Uterus (tissue), 4 donors: Measurements from ENCODE around the gene AP2A2. TPM values are rescaled to one million over a fixed set of nuclear protein-coding genes. Genes with fewer than 3 reads are reported as not detected.
"Not testable (repeated sequence)": the region's sequence is repeated elsewhere in the genome, so short reads cannot be mapped to it uniquely, and the experiment has no call there.

Source experiments
- DNase-seq, 2 donors: peaks; one replicate each; pipeline ENCODE4 v3.0.0-alpha.2; 2019 to 2020
- H3K27ac ChIP-seq, 2 donors: fragments of 200-600 bp; sonication (generic); 1 replicate in 1 of 2; 2 replicates in 1 of 2; pipeline ENCODE4 v1.5.1; 2016 to 2018
- H3K27me3 ChIP-seq, 2 donors: fragments of 200-600 bp; sonication (generic); one replicate each; pipeline ENCODE4 v1.5.1; 2018 to 2019; ENCODE audit warnings: control low read depth in 1 of 2
- H3K36me3 ChIP-seq, 2 donors: fragments of 200-600 bp; sonication (generic); one replicate each; pipeline ENCODE4 v1.5.1; 2019; ENCODE audit warnings: control low read depth in 1 of 2
- H3K4me1 ChIP-seq, 2 donors: fragments of 200-600 bp; sonication (generic); one replicate each; pipeline ENCODE4 v1.5.1; 2018 to 2019; ENCODE audit warnings: control low read depth in 1 of 2
- H3K4me3 ChIP-seq, 2 donors: fragments of 200-600 bp; sonication (generic); 1 replicate in 1 of 2; 2 replicates in 1 of 2; pipeline ENCODE4 v1.5.1; 2018 to 2019; ENCODE audit warnings: mild to moderate bottlenecking in 1 of 2
- H3K9me3 ChIP-seq, 2 donors: fragments of 200-600 bp; sonication (generic); one replicate each; pipeline ENCODE4 v1.5.1; 2019; ENCODE audit warnings: control low read depth in 1 of 2
- CTCF ChIP-seq, 4 experiments: fragments of 200-600 bp in 2 of 4; fragments of 450-650 bp in 2 of 4; sonication (generic) in 2 of 4; IDR thresholded peaks; one replicate each; pipeline ENCODE4 v1.5.1; 2016 to 2019; ENCODE audit warnings: antibody characterized with exemption in 4 of 4, mild to moderate bottlenecking in 2 of 4, moderate library complexity in 1 of 4
- POLR2A ChIP-seq, 2 donors: fragments of 450-650 bp; IDR thresholded peaks; one replicate each; pipeline ENCODE4 v1.6.1; 2016; ENCODE audit warnings: antibody characterized with exemption in 2 of 2, mild to moderate bottlenecking in 1 of 2, moderate library complexity in 1 of 2
- intact Hi-C: fragments of 100-400 bp; cut with DNase I; formaldehyde crosslinking; loops from one replicate; pipeline ENCODE4 v1.15.1; 2023; ENCODE audit warnings: low total_unique reads
- total RNA-seq, 4 donors: library from RNA; depleted of rRNA in 3 of 4; stranded (reverse); fragments of >200 nt in 3 of 4; gene quantifications; one replicate each; pipeline versions ENCODE4 v1.1.0 to v1.2.4, GENCODE V29; 2014 to 2023
- donor health status: DM: yes; HTN: yes; CAD: no.

AP2A2 gene
- total RNA-seq, 4 donors from 2014 or later = 25.6 to 120 (median 40.4) TPM

GRCh38 chr11:1012740-1013630, 87.3 kb downstream of the AP2A2 start:
- Histone ChIP-seq H3K4me3 (no peak overlapping the region), H3K9me3 (no peaks in the 10 kb centered on the region), H3K27ac (no peak overlapping the region), H3K27me3 (no peaks in the 10 kb centered on the region), H3K36me3 (no peaks in the 10 kb centered on the region), H3K4me1 (no peaks in the 10 kb centered on the region)
- TF ChIP-seq CTCF (IDR thresholded peaks at IDR 0.05) (no peak), POLR2A (IDR thresholded peaks at IDR 0.05) (no peak)
- DNase-seq = no peak
- intact Hi-C loops = no loop called here

- Histone ChIP-seq H3K4me3 (no peak overlapping the region), H3K27ac (no peak overlapping the region), H3K27me3 (no peaks in the 10 kb centered on the region), H3K9me3 (no peaks in the 10 kb centered on the region), H3K36me3 (no peaks in the 10 kb centered on the region), H3K4me1 (no peaks in the 10 kb centered on the region)
- intact Hi-C loops = no loop called here
- no peak for TF ChIP-seq POLR2A (IDR thresholded peaks at IDR 0.05)
- TF ChIP-seq CTCF (IDR thresholded peaks at IDR 0.05) = no peak
- no peak for DNase-seq
Measured at GRCh38 chr11:1013631-1013935, 87.9 kb downstream of the AP2A2 start.

GRCh38 chr11:1014276-1014675, 88.6 kb downstream of the AP2A2 start:
- Histone ChIP-seq H3K4me1 (no peaks in the 10 kb centered on the region), H3K27me3 (no peaks in the 10 kb centered on the region), H3K27ac (no peak overlapping the region), H3K4me3 (no peak overlapping the region), H3K9me3 (no peaks in the 10 kb centered on the region), H3K36me3 (no peaks in the 10 kb centered on the region)
- no peak for TF ChIP-seq CTCF (IDR thresholded peaks at IDR 0.05)
- no peak for TF ChIP-seq POLR2A (IDR thresholded peaks at IDR 0.05)
- intact Hi-C loops = no loop called here
- DNase-seq = no peak

- Histone ChIP-seq H3K4me3 (no peak overlapping the region), H3K9me3 (no peaks in the 10 kb centered on the region), H3K4me1 (no peaks in the 10 kb centered on the region), H3K36me3 (no peaks in the 10 kb centered on the region), H3K27ac (no peak overlapping the region), H3K27me3 (no peaks in the 10 kb centered on the region)
- intact Hi-C loops = no loop called here
- DNase-seq = no peak
- no peak for TF ChIP-seq CTCF (IDR thresholded peaks at IDR 0.05)
- TF ChIP-seq POLR2A (IDR thresholded peaks at IDR 0.05) = no peak
Measured at GRCh38 chr11:1015064-1015463, 89.4 kb downstream of the AP2A2 start.

- no peak for TF ChIP-seq CTCF (IDR thresholded peaks at IDR 0.05)
- no peak for TF ChIP-seq POLR2A (IDR thresholded peaks at IDR 0.05)
- Histone ChIP-seq H3K9me3 (no peaks in the 10 kb centered on the region), H3K36me3 (no peaks in the 10 kb centered on the region), H3K27me3 (no peaks in the 10 kb centered on the region), H3K27ac (no peak overlapping the region), H3K4me3 (no peak overlapping the region), H3K4me1 (no peaks in the 10 kb centered on the region)
- no peak for DNase-seq
- intact Hi-C loops = no loop called here
Measured at GRCh38 chr11:1015826-1016545, 90.3 kb downstream of the AP2A2 start.

GRCh38 chr11:1016610-1017126, 91.0 kb downstream of the AP2A2 start:
- H3K27me3 ChIP-seq, H3K9me3 ChIP-seq, H3K27ac ChIP-seq, H3K4me3 ChIP-seq, intact Hi-C loops, DNase-seq, H3K36me3 ChIP-seq, H3K4me1 ChIP-seq: not testable (repeated sequence)
